HG02623 (cell line): ENCODE measurements around the gene PNLIP.

ENCODE experiments used
- ATAC-seq: cut with Tn5 transposase; IDR thresholded peaks from one replicate; pipeline ENCODE4 v1.9.1; 2021; ENCODE audit warnings: moderate library complexity; ENCODE audit not compliant: unreplicated experiment

The PNLIP gene

GRCh38 chr10:116567335-116567734 is 21.6 kb downstream of the PNLIP start:
- no peak for ATAC-seq

GRCh38 chr10:116574797-116575196 is 29.1 kb downstream of the PNLIP start:
- no peak for ATAC-seq

DNA sequence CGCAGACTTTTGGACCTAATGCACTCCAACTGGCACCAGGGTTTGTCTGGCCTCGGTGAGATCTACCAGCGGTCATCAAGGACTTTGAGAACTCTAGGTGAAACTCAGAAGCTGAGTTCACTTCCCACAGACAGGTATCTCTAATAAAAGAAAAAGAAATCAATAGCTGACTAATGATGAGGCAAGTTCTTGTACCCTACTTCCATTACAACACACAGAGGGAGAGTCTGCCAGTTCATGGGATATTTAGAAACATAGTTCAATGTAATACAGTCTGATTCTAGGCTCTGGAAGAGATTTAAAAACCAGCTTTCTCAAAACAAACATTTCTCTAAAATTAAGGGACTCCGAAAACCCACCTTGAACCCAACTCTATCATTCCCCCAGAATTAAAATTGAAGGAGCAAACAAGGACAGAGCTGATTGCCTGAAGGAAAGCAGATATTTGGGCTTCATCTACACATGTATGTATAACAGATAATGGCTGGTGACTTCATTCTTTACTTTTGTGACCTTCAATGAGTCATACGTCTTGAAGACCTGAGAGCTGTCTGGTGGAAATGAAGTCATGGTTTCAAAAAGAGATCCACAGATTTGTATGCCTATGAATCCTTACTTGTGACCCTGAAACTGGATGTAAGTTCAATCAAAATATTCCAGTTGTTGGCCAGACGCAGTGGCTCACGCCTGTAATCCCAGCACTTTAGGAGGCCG is 42.3 kb downstream of the PNLIP start:
- no peak for ATAC-seq

- ATAC-seq: no peak
These were observed 43.3 kb downstream of the PNLIP start for GRCh38 chr10:116588995-116589394.

GRCh38 chr10:116589926-116590325 is 44.2 kb downstream of the PNLIP start:
- no peak for ATAC-seq

- ATAC-seq: no peak
These were observed 45.1 kb downstream of the PNLIP start, which contains the start of gene PNLIPRP1 for GRCh38 chr10:116590590-116591444. Gene PNLIPRP1 (plus strand): TSS chr10:116590959. CDS start chr10:116591130, 171 bp downstream.

GRCh38 chr10:116593139-116593740 is 47.5 kb downstream of the PNLIP start:
- ATAC-seq: no peak

DNA sequence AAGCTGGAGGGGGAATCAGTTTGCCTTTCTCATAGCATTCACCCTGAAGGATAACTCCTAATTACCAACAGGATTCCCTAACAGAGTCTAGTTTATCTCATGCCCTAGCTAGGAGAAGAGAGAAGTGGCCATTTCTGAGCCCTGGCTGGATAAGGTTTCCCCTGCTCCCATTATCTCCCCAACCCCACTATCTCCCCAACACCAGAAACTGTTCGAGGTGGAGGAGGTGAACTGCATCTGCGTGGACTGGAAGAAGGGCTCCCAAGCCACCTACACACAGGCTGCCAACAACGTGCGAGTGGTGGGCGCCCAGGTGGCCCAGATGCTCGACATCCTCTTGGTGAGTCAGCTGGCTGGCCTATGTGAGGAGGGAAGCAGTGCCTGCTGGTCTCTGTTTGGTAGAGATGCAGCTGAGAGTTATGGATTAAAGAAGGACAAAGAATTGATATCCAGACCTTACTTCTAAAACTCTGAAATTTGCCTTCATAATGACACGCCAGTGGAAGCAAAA is 48.8 kb downstream of the PNLIP start:
- no peak for ATAC-seq

DNA sequence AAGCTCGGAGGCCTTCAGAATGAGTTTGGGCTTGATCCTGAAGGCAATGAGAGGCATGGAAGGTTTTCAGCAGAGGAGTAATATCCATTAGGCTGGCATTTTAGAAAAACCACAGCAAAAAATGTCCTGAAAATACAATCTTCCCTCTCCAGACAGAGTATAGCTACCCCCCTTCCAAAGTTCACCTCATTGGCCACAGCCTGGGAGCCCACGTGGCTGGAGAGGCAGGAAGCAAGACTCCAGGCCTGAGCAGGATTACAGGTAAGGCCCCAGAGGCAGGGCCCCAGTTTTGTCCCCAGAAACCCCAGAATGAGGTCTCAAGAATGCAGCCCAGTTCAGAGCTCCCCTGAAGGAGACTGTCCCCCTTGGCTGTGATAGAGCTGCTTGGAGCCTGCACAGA is 50.3 kb downstream of the PNLIP start:
- ATAC-seq: no peak

DNA sequence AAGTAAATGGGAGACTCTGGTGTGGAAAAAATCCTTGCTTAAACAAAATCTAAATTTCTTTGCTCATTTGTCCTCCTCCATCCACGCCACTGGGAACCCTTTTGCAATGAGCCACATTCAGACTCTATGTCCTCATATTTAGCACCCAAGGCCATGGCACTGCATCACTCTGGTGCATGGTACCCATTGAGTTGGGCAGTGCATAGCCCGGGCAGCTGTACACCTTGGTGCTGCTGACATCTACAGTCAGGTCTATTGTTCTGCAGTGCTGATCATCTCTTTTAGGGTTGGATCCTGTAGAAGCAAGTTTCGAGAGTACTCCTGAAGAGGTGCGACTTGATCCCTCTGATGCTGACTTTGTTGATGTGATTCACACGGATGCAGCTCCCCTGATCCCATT is 51.8 kb downstream of the PNLIP start:
- no peak for ATAC-seq

DNA sequence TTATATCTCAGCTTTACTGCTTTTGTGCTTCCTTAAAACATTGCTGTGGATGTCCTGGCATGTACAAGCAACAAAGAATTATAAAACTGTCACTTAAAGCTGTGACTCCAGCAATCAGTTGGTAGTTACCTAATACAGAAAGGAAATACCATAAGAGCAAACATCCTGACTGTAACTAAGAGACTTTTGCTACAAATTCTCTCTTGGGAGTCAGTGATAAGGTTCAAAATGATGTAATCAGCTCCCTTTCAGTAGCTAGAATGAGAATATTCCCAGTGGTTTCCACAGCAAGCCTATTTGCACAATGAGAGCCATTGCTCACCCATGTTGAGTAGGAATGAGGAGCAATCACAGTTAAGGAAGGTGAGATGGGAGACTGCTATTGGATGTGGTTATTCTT is 52.6 kb downstream of the PNLIP start:
- ATAC-seq: no peak

GRCh38 chr10:116599991-116600390 is 54.3 kb downstream of the PNLIP start:
- ATAC-seq: no peak

DNA sequence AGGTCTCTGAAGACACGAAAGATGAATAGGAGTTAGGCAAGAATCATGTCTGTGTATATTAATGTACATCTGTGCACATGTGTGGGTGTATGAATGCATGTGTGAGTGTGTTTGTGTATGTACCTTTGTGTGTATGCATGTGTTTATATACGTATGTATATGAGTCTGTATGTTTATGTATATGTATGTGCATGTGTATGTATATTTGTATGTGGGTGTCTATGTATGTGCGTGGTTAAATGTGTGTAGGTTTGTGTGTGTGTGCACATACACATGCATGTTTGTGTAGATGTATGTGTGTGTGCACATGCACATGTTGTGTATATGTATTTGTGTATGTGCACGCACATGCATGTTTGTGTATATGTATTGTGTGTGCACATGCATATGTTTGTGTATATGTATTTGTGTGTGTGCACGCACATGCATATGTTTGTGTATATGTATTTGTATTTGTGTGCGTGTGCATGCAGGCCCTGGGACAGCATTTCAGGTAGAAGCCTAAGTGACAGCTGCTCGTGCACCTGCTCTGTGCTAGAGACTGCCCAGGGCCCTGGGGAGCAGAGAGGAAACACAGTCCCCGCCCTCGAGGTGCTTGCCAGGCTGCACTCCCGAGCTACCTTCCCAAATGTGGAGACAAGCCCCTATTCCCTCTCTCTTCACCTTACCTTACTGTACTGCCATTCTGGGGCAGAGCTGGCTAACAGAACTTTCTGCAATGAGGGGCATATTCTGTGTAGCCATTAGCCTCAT is 57.1 kb downstream of the PNLIP start:
- no peak for ATAC-seq

DNA sequence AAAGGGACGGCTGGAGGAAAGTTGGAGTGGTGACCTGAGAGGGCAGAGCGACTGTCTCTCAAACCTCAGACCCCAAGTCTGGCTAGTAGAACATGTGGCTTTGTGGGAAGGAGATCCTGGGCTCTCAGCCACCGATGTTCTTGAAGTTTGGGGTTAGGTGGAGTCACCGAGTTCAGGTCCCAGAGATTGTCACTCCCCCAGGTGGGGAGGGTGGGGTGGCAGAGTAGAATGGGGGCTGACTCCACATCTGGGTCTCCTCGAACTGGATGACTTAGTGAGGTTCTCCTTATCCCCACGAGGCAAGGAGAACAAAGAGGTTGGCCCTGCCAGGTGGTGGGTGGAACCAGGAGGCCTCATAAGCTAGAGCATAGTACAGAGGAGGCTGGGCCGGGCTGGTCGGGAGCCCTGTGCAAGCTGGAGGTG is 60.3 kb downstream of the PNLIP start:
- no peak for ATAC-seq

DNA sequence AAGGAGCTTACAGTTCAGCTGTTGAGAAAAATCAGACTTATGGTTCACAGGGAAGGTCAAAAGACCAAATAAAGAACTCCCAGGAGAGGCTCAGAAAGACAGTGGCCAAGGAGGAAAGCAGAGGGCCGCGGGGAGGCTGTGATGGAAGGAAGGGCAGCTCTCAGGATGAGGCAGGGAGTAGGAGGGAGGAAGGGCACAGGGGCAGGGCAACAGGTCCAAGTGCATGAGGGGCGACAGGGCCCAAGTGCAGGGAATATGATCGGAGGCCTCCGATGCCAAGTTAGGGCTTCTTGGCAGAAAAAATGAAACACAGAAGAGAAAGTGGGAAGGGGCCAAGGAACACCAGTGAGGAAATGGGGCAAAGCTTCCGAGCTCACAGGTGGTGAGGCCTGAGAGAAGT is 61.6 kb downstream of the PNLIP start:
- no peak for ATAC-seq

- no peak for ATAC-seq
These were observed 63.2 kb downstream of the PNLIP start for GRCh38 chr10:116608686-116609594.

GRCh38 chr10:116610443-116611152 is 64.9 kb downstream of the PNLIP start:
- no peak for ATAC-seq

DNA sequence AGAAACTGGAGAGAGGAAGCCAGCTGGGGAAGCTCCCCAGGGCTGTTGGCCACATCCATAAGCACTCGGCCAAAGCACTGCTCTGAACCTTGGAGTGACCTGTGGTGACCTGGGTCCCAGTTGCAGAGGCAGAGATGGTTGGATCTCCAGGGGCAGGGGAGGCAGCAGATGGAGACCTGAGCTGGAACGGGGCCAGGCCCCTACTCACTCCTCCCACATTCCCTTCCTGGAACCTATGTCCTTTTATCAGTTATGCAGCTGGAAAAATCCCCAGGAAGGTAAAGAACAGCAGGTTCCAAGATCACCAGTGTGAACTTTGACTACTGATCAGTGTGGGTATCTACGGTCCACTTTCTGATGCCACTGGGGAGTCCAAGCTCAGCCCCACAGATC is 65.4 kb downstream of the PNLIP start:
- no peak for ATAC-seq

GRCh38 chr10:116612107-116612769 is 66.5 kb downstream of the PNLIP start:
- ATAC-seq: no peak
